Measurements from ENCODE around the gene SYT13.

SYT13 gene

GRCh38 chr11:45245218-45246045 is 40.7 kb downstream of the SYT13 start:
- no peak for DNase-seq

- no peak for DNase-seq
These were observed 42.2 kb downstream of the SYT13 start for GRCh38 chr11:45243967-45244366.

GRCh38 chr11:45239733-45240132 is 46.4 kb downstream of the SYT13 start:
- DNase-seq, result no peak

- DNase-seq, result peak; percentile 53
These were observed 47.4 kb downstream of the SYT13 start for GRCh38 chr11:45238724-45239123.

GRCh38 chr11:45237711-45238315 is 48.3 kb downstream of the SYT13 start:
- no peak for DNase-seq

GRCh38 chr11:45234306-45235006 is 51.7 kb downstream of the SYT13 start:
- DNase-seq, result no peak

- no peak for DNase-seq
These were observed 52.4 kb downstream of the SYT13 start for GRCh38 chr11:45233804-45234170.

- peak; percentile 26 for DNase-seq
These were observed 52.9 kb downstream of the SYT13 start for GRCh38 chr11:45233121-45233803.

GRCh38 chr11:45232341-45233080 is 53.6 kb downstream of the SYT13 start:
- no peak for DNase-seq

- no peak for DNase-seq
These were observed 56.6 kb downstream of the SYT13 start for GRCh38 chr11:45229401-45230020.

GRCh38 chr11:45227836-45228235 is 58.3 kb downstream of the SYT13 start:
- DNase-seq, result no peak

GRCh38 chr11:45226901-45227300 is 59.2 kb downstream of the SYT13 start:
- no peak for DNase-seq

GRCh38 chr11:45225961-45226871 is 59.9 kb downstream of the SYT13 start:
- no peak for DNase-seq

GRCh38 chr11:45225277-45225676 is 60.9 kb downstream of the SYT13 start:
- no peak for DNase-seq

- DNase-seq, result no peak
These were observed 61.4 kb downstream of the SYT13 start for GRCh38 chr11:45224766-45225165.

- DNase-seq, result no peak
These were observed 62.6 kb downstream of the SYT13 start for GRCh38 chr11:45223496-45223895.

GRCh38 chr11:45219411-45219810 is 66.7 kb downstream of the SYT13 start:
- DNase-seq, result no peak

GRCh38 chr11:45218705-45219104 is 67.4 kb downstream of the SYT13 start:
- DNase-seq, result no peak

GRCh38 chr11:45217991-45218390 is 68.2 kb downstream of the SYT13 start:
- peak; percentile 19 for DNase-seq

- peak; percentile 7 for DNase-seq
These were observed 69.2 kb downstream of the SYT13 start for GRCh38 chr11:45216901-45217300.

GRCh38 chr11:45216031-45216430 is 70.1 kb downstream of the SYT13 start:
- DNase-seq, result no peak
